Measurements from ENCODE around the gene PHF13.

DNA sequence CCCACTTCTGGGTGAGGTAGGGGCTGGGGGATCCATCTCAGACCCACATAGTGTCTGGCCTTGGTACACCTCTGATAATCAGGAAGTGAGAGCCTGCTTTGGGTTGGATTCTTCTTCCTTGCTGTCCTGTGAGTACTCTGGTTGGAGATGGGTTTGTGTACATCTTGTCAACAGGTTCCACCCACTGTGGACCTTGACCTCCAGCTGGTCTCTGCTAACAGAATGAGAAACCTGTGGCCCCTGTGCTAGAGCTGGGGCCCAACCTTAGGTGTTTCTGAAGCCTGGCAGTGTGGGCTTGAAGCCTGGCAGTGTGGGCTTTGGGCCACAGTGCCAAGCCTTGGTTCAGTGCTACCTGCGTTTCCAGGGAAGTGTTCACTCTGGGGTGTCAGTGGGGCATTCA is 31.2 kb upstream of the PHF13 start:
- TF ChIP-seq, protein P1, sequence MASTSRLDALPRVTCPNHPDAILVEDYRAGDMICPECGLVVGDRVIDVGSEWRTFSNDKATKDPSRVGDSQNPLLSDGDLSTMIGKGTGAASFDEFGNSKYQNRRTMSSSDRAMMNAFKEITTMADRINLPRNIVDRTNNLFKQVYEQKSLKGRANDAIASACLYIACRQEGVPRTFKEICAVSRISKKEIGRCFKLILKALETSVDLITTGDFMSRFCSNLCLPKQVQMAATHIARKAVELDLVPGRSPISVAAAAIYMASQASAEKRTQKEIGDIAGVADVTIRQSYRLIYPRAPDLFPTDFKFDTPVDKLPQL (IDR thresholded peaks at IDR 0.05; ENCODE audit: extremely low read depth, insufficient read length): no peak
- TF ChIP-seq HDGF (IDR thresholded peaks at IDR 0.05): no peak
- TF ChIP-seq HIVEP1 (CRISPR knock-in tag; IDR thresholded peaks at IDR 0.05): no peak
- TF ChIP-seq, protein P2, sequence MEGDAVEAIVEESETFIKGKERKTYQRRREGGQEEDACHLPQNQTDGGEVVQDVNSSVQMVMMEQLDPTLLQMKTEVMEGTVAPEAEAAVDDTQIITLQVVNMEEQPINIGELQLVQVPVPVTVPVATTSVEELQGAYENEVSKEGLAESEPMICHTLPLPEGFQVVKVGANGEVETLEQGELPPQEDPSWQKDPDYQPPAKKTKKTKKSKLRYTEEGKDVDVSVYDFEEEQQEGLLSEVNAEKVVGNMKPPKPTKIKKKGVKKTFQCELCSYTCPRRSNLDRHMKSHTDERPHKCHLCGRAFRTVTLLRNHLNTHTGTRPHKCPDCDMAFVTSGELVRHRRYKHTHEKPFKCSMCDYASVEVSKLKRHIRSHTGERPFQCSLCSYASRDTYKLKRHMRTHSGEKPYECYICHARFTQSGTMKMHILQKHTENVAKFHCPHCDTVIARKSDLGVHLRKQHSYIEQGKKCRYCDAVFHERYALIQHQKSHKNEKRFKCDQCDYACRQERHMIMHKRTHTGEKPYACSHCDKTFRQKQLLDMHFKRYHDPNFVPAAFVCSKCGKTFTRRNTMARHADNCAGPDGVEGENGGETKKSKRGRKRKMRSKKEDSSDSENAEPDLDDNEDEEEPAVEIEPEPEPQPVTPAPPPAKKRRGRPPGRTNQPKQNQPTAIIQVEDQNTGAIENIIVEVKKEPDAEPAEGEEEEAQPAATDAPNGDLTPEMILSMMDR (IDR thresholded peaks at IDR 0.05 in 2 of 3, conservative IDR thresholded peaks at IDR 0.05 in 1 of 3; ENCODE audit: insufficient read depth in 2 of 3, low read depth in 1 of 3, low read length in 3 of 3): no peak
- TF ChIP-seq MEIS2 (IDR thresholded peaks at IDR 0.05; ENCODE audit: partially characterized antibody): no peak
- no peak for TF ChIP-seq CHD4 (IDR thresholded peaks at IDR 0.05; ENCODE audit: insufficient read depth, insufficient replicate concordance, low read depth, low read length, poor library complexity, severe bottlenecking)
- TF ChIP-seq, protein P3, sequence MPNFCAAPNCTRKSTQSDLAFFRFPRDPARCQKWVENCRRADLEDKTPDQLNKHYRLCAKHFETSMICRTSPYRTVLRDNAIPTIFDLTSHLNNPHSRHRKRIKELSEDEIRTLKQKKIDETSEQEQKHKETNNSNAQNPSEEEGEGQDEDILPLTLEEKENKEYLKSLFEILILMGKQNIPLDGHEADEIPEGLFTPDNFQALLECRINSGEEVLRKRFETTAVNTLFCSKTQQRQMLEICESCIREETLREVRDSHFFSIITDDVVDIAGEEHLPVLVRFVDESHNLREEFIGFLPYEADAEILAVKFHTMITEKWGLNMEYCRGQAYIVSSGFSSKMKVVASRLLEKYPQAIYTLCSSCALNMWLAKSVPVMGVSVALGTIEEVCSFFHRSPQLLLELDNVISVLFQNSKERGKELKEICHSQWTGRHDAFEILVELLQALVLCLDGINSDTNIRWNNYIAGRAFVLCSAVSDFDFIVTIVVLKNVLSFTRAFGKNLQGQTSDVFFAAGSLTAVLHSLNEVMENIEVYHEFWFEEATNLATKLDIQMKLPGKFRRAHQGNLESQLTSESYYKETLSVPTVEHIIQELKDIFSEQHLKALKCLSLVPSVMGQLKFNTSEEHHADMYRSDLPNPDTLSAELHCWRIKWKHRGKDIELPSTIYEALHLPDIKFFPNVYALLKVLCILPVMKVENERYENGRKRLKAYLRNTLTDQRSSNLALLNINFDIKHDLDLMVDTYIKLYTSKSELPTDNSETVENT (CRISPR knock-in tag; IDR thresholded peaks at IDR 0.05): no peak
- no peak for TF ChIP-seq ZNF121 (CRISPR knock-in tag; conservative IDR thresholded peaks at IDR 0.05)
- no peak for TF ChIP-seq LCOR (CRISPR knock-in tag; IDR thresholded peaks at IDR 0.05)
- TF ChIP-seq KLF16 (IDR thresholded peaks at IDR 0.05): no peak
- no peak for TF ChIP-seq SMAD1 (IDR thresholded peaks at IDR 0.05; ENCODE audit: low read depth, low read length, partially characterized antibody)
- no peak for TF ChIP-seq ZNF79 (CRISPR knock-in tag; IDR thresholded peaks at IDR 0.05; ENCODE audit: low read depth)

All from K562 (cell line).